B cell (primary cell): ENCODE data around the gene MIPOL1. TPM values are rescaled to one million over a fixed set of nuclear protein-coding genes. Genes with fewer than 3 reads are reported as not detected.

ENCODE experiments used
- ATAC-seq: fragments of 200-7000 bp; cut with Tn5 transposase; one replicate; pipeline ENCODE4 v1.10.0; 2021; ENCODE audit warnings: low read depth, mild to moderate bottlenecking, moderate number of reproducible peaks, moderate library complexity
- CTCF ChIA-PET: fragments of 350-600 bp; sonication (Branson Sonifier 250); formaldehyde crosslinking; loops from one replicate; lab custom pipeline; 2021; ENCODE audit warnings: antibody characterized with exemption, inconsistent platforms; lab: Charles Lee
- POLR2A ChIA-PET: fragments of 350-600 bp; sonication (Branson Sonifier 250); formaldehyde crosslinking; loops from one replicate; lab custom pipeline; 2021; ENCODE audit warnings: antibody characterized with exemption; lab: Charles Lee
- DNase-seq: peaks from one replicate; pipeline ENCODE4 v3.0.0; 2013
- H2AFZ ChIP-seq: 2 replicates; pipeline ENCODE4 v1.6.1; 2012; ENCODE audit warnings: mild to moderate bottlenecking, low read depth, low read length; ENCODE audit not compliant: insufficient read depth, poor library complexity, severe bottlenecking
- H3K27ac ChIP-seq, 2 donors: 1 replicate in 1 of 2; 2 replicates in 1 of 2; pipeline ENCODE4 v1.5.1; 2012 to 2013; ENCODE audit warnings: low read length in 2 of 2, mild to moderate bottlenecking in 2 of 2, moderate library complexity in 1 of 2
- H3K27me3 ChIP-seq, 4 experiments: fragments of 200-600 bp in 1 of 4; sonication (generic) in 1 of 4; replicated peaks in 1 of 4; 1 replicate in 2 of 4; 2 replicates in 2 of 4; pipeline versions ENCODE4 v1.6.1 to v1.7.0; 2013 to 2016; ENCODE audit warnings: low read length in 3 of 4, mild to moderate bottlenecking in 2 of 4, mixed read lengths in 1 of 4, moderate library complexity in 1 of 4; ENCODE audit not compliant: insufficient read depth in 4 of 4, control insufficient read depth in 3 of 4; ENCODE audit errors: control extremely low read depth in 1 of 4
- H3K36me3 ChIP-seq, 2 experiments: replicated peaks in 1 of 2; 1 replicate in 1 of 2; 2 replicates in 1 of 2; pipeline versions ENCODE4 v1.6.1 to v1.7.1; 2013; ENCODE audit warnings: low read length in 1 of 2; ENCODE audit not compliant: insufficient read depth in 2 of 2, control insufficient read depth in 1 of 2; ENCODE audit errors: control extremely low read depth in 1 of 2, extremely low read depth in 1 of 2
- H3K4me1 ChIP-seq, 2 donors: fragments of 200-600 bp in 1 of 2; sonication (generic) in 1 of 2; 1 replicate in 1 of 2; 2 replicates in 1 of 2; pipeline versions ENCODE4 v1.5.1 to v1.6.1; 2013 to 2017; ENCODE audit warnings: low read length in 2 of 2; ENCODE audit not compliant: control insufficient read depth in 2 of 2, insufficient read depth in 2 of 2
- H3K4me2 ChIP-seq: replicated peaks from 2 replicates; pipeline ENCODE3; 2012; ENCODE audit warnings: mild to moderate bottlenecking, low read depth, low read length; ENCODE audit not compliant: poor library complexity, severe bottlenecking
- H3K4me3 ChIP-seq, 5 experiments: fragments of 200-600 bp in 1 of 5; sonication (generic) in 1 of 5; 1 replicate in 3 of 5; 2 replicates in 2 of 5; pipeline versions ENCODE4 v1.5.1 to v1.7.0; 2011 to 2016; ENCODE audit warnings: low read length in 4 of 5, mild to moderate bottlenecking in 4 of 5, low read depth in 2 of 5, control low read depth in 1 of 5, moderate library complexity in 1 of 5; ENCODE audit not compliant: insufficient read depth in 1 of 5; ENCODE audit errors: control extremely low read depth in 1 of 5, extremely low read depth in 1 of 5
- H3K79me2 ChIP-seq: fragments of 200-600 bp; sonication (generic); one replicate; pipeline ENCODE4 v1.6.0; 2016; ENCODE audit warnings: low read length; ENCODE audit not compliant: control insufficient read depth, insufficient read depth
- H3K9ac ChIP-seq: fragments of 200-600 bp; sonication (generic); 2 replicates; pipeline ENCODE4 v1.6.1; 2017; ENCODE audit warnings: mild to moderate bottlenecking, low read length, moderate library complexity
- H3K9me3 ChIP-seq, 3 donors: one replicate each; pipeline versions ENCODE4 v1.6.1 to v1.7.1; 2013; ENCODE audit warnings: low read length in 2 of 3; ENCODE audit not compliant: control insufficient read depth in 2 of 3, insufficient read depth in 1 of 3; ENCODE audit errors: control extremely low read depth in 1 of 3
- H4K20me1 ChIP-seq: 2 replicates; pipeline ENCODE4 v1.6.0; 2012; ENCODE audit warnings: mild to moderate bottlenecking, low read length; ENCODE audit not compliant: insufficient read depth, control insufficient read depth, poor library complexity, severe bottlenecking
- H3K27ac Mint-ChIP-seq: one replicate; pipeline ENCODE4 v1.8.0; 2021; ENCODE audit warnings: mixed read lengths
- H3K27me3 Mint-ChIP-seq: one replicate; pipeline ENCODE4 v1.8.0; 2021; ENCODE audit warnings: mixed read lengths
- H3K4me1 Mint-ChIP-seq: one replicate; pipeline ENCODE4 v1.8.0; 2021; ENCODE audit warnings: mixed read lengths
- H3K4me3 Mint-ChIP-seq: one replicate; pipeline ENCODE4 v1.8.0; 2021; ENCODE audit warnings: mixed read lengths
- H3K9me3 Mint-ChIP-seq: one replicate; pipeline ENCODE4 v1.8.0; 2022; ENCODE audit warnings: mixed read lengths; ENCODE audit not compliant: insufficient read depth
- EZH2 ChIP-seq: IDR thresholded peaks from 2 replicates; pipeline ENCODE4 v1.6.1; 2012; ENCODE audit warnings: borderline replicate concordance, low read depth, mild to moderate bottlenecking, moderate library complexity, low read length; ENCODE audit not compliant: insufficient read depth, poor library complexity, severe bottlenecking
- WGBS: methylation state at CpG from one replicate; pipeline ENCODE4 v1.1.5; 2013; ENCODE audit warnings: missing lambda C conversion rate; ENCODE audit not compliant: insufficient coverage; 5-methylcytosine and 5-hydroxymethylcytosine counted together
- intact Hi-C: fragments of 100-400 bp; cut with micrococcal nuclease; formaldehyde crosslinking; loops from one replicate; pipeline ENCODE4 v1.10.0; 2022
- polyA plus RNA-seq: library from polyadenylated mRNA; depleted of rRNA; stranded (reverse); fragments of >200 nt; gene quantifications from 2 replicates; pipeline ENCODE4 v1.2.3, GENCODE V29; 2012
- total RNA-seq, 2 donors: library from RNA; stranded (reverse); fragments of 120-200 nt in 1 of 2; gene quantifications; 1 replicate in 1 of 2; 2 replicates in 1 of 2; pipeline versions ENCODE4 v1.2.3 to v1.2.4, GENCODE V29; 2013 to 2022
- TF ChIP-seq, protein P1 (sequence below): fragments of 200-600 bp; IDR thresholded peaks from one replicate; pipeline ENCODE4 v1.8.0; 2022; ENCODE audit warnings: antibody characterized with exemption, mild to moderate bottlenecking

Gene MIPOL1
- total and polyA plus RNA-seq, 2 donors (not counting 1 experiment from before 2014, with no cell fraction given), result 0.17 TPM; not detected in 1

- no peaks in the 10 kb centered on the region for H3K4me1 ChIP-seq
- TF ChIP-seq, protein P1, sequence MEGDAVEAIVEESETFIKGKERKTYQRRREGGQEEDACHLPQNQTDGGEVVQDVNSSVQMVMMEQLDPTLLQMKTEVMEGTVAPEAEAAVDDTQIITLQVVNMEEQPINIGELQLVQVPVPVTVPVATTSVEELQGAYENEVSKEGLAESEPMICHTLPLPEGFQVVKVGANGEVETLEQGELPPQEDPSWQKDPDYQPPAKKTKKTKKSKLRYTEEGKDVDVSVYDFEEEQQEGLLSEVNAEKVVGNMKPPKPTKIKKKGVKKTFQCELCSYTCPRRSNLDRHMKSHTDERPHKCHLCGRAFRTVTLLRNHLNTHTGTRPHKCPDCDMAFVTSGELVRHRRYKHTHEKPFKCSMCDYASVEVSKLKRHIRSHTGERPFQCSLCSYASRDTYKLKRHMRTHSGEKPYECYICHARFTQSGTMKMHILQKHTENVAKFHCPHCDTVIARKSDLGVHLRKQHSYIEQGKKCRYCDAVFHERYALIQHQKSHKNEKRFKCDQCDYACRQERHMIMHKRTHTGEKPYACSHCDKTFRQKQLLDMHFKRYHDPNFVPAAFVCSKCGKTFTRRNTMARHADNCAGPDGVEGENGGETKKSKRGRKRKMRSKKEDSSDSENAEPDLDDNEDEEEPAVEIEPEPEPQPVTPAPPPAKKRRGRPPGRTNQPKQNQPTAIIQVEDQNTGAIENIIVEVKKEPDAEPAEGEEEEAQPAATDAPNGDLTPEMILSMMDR, result no peak
- TF ChIP-seq EZH2, result no peak
- no peak overlapping the region for H3K27ac ChIP-seq
- H3K9me3 ChIP-seq, result peaks cover 0 to 17% (median 0%) of the 10 kb centered on the region in 3 donors
- Mint-ChIP-seq H3K27ac (no peak overlapping the region), H3K27me3 (no peaks in the 10 kb centered on the region), H3K4me3 (no peak overlapping the region), H3K4me1 (no peaks in the 10 kb centered on the region), H3K9me3 (no peaks in the 10 kb centered on the region)
- no peak overlapping the region for H3K4me2 ChIP-seq
- intact Hi-C loops, result no loop called here
- H3K4me3 ChIP-seq, result no peak overlapping the region
- H3K27me3 ChIP-seq, result no peaks in the 10 kb centered on the region
- CTCF ChIA-PET, result no interaction called here
- ATAC-seq (no peak), DNase-seq (no peak)
- H3K79me2 ChIP-seq, result no peaks in the 10 kb centered on the region
- H3K36me3 ChIP-seq, result no peaks in the 10 kb centered on the region
- H4K20me1 ChIP-seq, result no peaks in the 10 kb centered on the region
- WGBS, result no CpG with 5 or more reads among the region's 3 CpGs
- no peak overlapping the region for H3K9ac ChIP-seq
- H2AFZ ChIP-seq, result no peak overlapping the region
- POLR2A ChIA-PET, result no interaction called here
Observed at GRCh38 chr14:37215345-37215744, 17.6 kb downstream of the MIPOL1 start.

DNA sequence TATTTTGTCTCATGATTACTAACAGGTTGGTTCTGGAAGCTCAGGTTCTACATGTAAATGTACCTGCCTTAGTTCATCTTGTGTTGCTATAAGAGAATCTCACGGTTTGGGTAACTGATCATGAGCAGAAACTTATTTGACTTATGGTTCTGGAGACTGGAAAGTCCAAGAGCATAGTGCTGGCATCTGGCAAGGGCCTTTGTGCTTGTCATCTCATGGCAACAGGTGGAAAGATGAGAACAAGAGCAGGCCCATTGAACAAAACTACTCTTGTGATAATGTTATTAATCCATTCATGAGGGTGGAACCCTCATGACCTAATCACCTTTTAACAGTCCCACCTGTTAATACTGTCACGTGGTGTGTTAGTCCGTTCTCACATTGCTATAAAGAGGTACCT lies 23.3 kb downstream of the MIPOL1 start:
- ATAC-seq (no peak), DNase-seq (no peak)
- H4K20me1 ChIP-seq, result no peaks in the 10 kb centered on the region
- intact Hi-C loops, result no loop called here
- Mint-ChIP-seq H3K4me1 (no peaks in the 10 kb centered on the region), H3K27ac (no peak overlapping the region), H3K9me3 (peaks cover 3% of the 10 kb centered on the region), H3K27me3 (no peaks in the 10 kb centered on the region), H3K4me3 (no peak overlapping the region)
- no peaks in the 10 kb centered on the region for H3K4me1 ChIP-seq
- no peaks in the 10 kb centered on the region for H3K27me3 ChIP-seq
- no peak overlapping the region for H3K9ac ChIP-seq
- H2AFZ ChIP-seq, result no peak overlapping the region
- no peak overlapping the region for H3K27ac ChIP-seq
- no peaks in the 10 kb centered on the region for H3K36me3 ChIP-seq
- no peak overlapping the region for H3K4me2 ChIP-seq
- WGBS, result 67% methylated on average over 1 of the region's 3 CpGs
- H3K79me2 ChIP-seq, result no peaks in the 10 kb centered on the region
- no peak for TF ChIP-seq EZH2
- TF ChIP-seq, protein P1, result no peak
- ChIA-PET CTCF (interaction anchor here (1.4 kb wide), 1 partner anchor 25 kb away, joined by 3 read pairs; no protein-coding TSS in a partner anchor), POLR2A (no interaction called here)
- H3K9me3 ChIP-seq, result peaks cover 0 to 15% (median 2%) of the 10 kb centered on the region in 3 donors
- no peak overlapping the region for H3K4me3 ChIP-seq
